NCI-H82 treated with DMSO at 0.1 percent for 48 hours (cell line): ENCODE results near the gene TMEM250.
"Not testable (repeated sequence)": the region's sequence is repeated elsewhere in the genome, so short reads cannot be mapped to it uniquely, and the experiment has no call there.

Experiments
- DNase-seq: peaks from one replicate; lab custom pipeline; 2025; ENCODE audit not compliant: unreplicated experiment; lab: John Stamatoyannopoulos, UW

The TMEM250 gene

DNA sequence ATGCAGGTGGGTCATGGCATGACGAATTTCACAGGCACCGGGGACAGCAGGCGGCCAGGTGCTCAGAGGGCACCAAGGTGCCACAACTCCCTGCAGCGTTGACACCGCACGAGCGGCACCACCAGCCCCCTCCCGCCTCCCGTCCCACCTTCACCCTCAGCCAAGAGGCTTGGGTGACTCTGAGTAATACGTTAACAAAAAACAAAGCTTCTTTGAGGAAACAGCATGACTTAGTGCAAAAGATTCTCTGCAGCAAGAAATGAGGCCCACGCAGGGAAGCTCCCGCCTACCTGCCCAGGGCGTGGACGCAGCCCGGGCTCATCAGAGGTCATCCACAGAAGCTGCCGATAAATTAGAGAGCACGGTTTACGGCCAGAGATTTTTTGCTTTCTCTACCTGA lies 4.1 kb downstream of the TMEM250 start:
- DNase-seq, result no peak

DNA sequence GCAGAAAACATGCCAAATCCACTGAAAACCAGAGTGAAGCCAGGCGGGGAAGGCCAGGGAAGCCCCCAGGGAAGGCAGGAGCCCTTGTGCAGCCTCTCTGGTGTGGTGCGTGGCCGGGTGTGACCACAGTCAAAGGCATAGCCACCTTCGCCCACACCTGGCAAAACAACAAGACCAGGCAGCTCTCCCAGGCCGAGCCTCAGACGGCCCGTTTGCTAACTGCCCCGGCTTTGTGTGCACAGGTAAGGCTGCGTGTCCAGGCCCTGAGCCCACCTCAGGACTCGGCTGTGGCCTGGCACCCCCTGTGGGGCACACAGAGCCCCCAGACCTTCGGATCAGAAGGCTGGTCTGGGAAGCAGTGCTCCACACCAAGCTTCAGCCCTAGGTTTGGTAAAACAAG lies 6.1 kb downstream of the TMEM250 start:
- DNase-seq, result no peak

- DNase-seq, result no peak
Measured at GRCh38 chr9:136111910-136112309, 6.8 kb downstream of the TMEM250 start.

- DNase-seq, result no peak
Measured at GRCh38 chr9:136111190-136111589, 7.5 kb downstream of the TMEM250 start.

GRCh38 chr9:136110082-136111061 lies 8.3 kb downstream of the TMEM250 start:
- no peak for DNase-seq

- peak; percentile 33 for DNase-seq
Measured at GRCh38 chr9:136109351-136110081, 9.2 kb downstream of the TMEM250 start.

DNA sequence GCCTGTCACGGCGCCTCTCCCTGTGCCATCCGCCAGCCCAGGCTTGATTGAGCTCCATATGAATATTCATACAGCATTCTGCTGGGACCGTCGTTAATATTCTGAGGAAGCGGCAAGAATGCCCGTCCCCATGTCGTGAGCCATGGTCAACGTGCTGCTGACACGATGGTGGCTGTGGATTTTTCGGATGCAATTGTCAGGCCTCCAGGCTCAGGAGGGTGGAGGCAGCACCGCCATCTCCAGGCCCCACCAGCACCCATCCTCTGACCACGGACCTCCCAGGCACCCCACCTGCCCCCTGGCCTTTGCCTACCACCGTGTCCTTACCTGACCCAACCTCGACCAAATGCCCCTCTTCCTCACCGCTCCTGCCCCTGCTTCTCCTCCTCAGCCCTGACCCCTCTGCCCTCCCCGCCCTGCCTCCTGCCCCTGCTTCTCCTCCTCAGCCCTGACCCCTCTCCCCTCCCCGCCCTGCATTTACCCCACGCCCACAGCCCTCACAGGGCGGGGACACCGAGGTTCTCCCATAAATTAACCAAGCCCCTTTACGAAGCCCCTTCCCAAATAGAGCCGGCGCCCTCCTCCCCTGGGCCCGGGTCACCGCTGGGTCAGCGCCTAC lies 9.9 kb downstream of the TMEM250 start:
- DNase-seq, result no peak

GRCh38 chr9:136107953-136108647 lies 10.6 kb downstream of the TMEM250 start:
- no peak for DNase-seq

- DNase-seq, result no peak
Measured at GRCh38 chr9:136107155-136107952, 11.3 kb downstream of the TMEM250 start.

GRCh38 chr9:136105398-136106135 lies 13.1 kb downstream of the TMEM250 start:
- DNase-seq, result no peak

DNA sequence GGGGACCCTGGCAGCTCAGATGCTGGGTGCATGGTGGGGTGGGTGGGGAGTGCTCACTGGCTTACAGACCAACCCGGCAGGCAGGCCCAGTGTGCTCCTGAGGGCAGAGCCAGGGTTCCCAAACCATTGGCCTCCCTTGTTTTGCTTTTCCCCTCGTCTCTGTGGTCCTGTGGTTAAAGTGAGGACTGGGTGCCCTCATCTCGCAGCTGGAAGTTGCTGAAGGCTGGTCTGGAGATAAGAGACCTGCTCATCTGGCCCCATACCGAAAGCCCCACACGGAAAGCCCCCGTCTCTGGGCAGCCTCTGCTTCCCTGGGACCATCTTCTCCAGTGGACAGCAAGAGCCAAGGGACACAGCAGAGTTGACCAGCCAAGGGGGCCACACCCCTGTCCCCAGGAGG lies 13.8 kb downstream of the TMEM250 start:
- no peak for DNase-seq

GRCh38 chr9:136104488-136104800 lies 14.2 kb downstream of the TMEM250 start:
- no peak for DNase-seq

DNA sequence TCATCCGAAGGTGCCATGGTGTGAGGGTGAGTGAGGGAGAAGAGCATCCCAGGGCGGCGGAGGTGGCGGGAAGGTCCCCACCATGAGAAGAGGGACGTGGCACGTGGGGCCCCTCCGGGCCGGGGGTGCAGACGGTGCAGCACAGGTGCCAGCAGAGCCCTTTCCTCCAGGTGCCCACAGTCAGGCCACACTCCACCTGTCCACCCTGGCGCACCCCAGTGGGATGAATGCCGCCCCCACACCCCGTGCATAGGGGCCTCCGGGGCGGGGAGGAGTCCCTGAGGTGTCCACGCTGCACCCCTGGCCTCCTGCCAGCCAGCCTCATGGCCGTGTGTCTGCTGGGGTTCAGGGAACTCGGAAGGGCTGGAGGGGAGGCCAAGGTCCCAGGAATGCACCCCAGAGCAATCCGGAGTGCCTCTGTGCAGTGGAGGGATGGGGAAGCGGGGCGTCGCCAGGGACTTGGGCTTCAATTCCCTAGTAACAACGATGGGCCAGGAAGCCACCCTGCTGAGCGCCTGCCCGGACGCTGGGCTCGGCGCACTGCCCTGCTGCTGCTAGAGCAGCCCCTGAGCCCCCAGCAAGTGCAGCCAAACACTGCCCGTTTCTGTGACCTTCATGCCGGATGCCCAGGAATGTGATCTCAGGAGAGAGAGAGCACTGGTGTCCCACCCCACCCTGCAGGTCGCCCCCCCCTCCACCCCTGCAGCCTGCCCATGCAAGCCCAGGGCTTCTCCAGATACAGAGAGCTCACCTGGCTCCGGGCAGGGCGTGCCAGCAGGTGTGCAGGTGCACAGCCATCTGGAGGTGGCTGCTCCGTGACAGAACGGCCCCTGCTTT lies 14.8 kb downstream of the TMEM250 start:
- no peak for DNase-seq

GRCh38 chr9:136101615-136102074 lies 17.0 kb downstream of the TMEM250 start:
- not testable (repeated sequence) for DNase-seq

DNA sequence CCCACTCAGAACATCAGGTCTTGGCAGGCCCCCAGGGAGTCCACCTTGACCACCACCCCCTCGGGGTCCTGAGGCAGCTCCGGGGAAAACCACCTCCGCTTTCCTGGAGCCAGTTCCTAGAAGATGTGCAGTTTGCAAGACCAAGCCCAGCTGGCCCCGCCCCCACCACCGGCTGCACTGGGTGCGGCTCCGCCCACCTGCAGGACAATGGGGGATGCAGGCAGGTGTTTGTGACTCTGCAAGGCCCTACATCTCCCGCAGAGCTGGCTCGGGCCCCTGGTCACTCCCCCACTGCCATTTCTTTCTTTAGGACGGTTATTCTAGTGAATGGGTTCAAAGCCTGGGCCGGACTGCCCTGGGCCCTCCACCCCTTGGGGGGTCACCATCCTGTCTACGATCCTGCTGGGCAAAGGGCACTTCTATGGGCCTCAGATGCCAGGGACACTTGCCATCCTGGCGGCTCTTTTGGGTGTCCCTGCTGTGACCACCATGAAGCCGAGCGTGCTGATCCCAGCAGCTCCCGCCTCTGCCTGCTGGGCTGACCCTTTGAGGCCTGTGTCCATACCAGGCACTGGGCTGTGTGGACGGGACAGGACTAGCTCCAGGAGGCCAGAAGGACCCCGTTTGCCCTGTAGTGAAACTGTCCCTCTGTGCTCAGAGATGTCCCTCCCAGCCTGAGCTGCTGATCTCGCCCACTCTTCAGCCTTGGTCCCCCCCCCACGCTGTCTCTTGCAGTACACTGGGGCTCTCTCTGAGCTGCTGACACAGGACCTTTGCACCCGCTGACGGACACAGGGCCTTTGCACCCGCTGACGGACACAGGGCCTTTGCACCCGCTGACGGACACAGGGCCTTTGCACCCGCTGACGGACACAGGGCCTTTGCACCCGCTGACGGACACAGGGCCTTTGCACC lies 17.7 kb downstream of the TMEM250 start:
- no peak for DNase-seq

DNA sequence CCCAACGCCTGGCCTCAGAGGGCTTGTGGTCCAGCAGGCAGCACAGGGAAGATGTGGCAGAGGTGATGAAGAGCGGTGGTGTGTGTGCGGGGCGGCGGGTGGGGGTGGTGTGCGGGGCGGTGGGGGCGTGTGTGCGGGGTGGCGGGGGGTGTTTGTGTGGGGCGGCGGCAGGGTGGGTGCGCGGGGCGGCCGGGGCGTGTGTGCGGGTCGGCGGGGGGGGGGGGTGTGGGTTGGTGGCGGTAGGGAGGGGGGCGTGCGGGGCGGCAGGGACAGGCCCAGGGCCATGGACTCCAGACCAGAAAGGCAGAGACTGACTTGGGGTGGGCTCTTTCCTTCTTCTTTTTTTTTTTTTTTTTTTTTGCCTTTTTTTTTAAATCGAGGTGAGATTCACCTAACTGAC lies 19.1 kb downstream of the TMEM250 start:
- DNase-seq, result no peak

- no peak for DNase-seq
Measured at GRCh38 chr9:136098844-136099243, 19.8 kb downstream of the TMEM250 start.

GRCh38 chr9:136098210-136098609 lies 20.5 kb downstream of the TMEM250 start:
- no peak for DNase-seq
